HG02759 (cell line): ENCODE measurements around the gene DCTN2.
"Not testable (repeated sequence)": the region's sequence is repeated elsewhere in the genome, so short reads cannot be mapped to it uniquely, and the experiment has no call there.

Experiments used
- ATAC-seq: cut with Tn5 transposase; IDR thresholded peaks from one replicate; pipeline ENCODE4 v1.9.1; 2021; ENCODE audit warnings: mild to moderate bottlenecking, moderate library complexity; ENCODE audit not compliant: unreplicated experiment

Gene DCTN2

DNA sequence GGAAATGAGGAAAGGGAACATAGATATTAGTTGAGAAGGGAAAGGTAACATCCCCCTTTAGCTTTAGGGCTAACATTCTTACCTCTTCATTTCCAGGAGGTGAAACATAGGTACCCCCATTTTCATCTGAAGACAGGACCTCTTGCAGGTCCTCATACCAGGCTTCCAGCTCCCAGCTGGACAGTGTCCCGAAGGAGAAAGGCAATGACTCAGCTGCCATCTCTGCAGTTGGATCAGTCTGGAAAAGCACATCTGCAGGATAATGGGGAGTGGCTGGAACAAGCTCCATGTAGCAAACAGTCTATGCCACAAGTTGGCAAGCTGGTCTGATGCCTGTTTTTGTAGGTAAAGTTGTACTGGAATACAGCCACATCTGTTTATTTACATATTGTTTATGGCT is 29.8 kb downstream of the DCTN2 start:
- ATAC-seq: no peak

DNA sequence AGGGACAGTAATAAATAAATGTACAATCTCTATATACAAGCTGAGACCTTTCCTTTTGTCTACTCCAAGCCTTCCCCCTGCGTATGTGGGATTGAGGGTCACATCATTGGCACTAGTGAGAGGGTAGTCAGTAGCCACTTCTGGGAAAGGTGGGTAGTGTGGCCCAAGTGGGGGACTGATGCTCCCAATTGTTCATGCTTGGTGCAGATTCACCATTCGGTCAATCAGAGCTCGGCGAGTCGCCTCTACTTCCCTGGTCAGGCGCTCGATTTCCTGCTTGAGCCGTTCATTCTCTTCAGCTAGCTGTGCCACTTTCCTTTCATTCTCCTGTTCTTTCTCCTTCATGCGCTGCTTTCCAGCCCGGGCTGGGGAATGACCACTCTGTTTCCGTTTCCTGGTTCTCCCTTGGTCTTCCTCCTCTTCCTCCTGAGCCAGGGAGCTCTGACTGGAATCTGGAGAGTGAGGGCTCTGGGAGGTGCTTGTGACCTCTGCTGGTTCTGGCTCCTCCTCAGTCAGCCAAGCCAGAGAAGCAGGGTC is 30.3 kb downstream of the DCTN2 start:
- no peak for ATAC-seq

DNA sequence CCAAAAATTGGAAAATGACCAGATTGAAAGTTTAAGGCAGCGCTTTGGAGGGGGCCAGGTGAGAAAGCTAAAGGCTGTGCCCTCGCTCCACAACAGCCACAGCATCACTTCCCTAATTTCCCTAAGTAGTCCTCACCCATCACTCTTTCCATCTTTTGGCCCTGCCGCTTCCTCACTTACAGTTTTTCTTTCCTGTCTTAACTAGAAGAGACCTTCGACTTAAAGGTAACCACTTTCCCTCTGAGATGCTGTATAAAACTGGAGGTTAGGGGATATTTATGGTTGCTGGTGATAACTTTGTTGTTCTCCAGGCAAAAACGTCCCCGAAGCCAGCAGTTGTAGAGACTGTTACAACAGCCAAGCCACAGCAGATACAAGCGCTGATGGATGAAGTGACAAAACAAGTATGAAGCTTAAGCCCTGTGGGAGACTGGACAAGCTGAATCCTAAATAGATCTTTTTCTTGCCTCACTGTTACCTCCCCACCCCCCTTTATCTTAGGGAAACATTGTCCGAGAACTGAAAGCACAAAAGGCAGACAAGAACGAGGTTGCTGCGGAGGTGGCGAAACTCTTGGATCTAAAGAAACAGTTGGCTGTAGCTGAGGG is 31.0 kb downstream of the DCTN2 start:
- ATAC-seq: no peak

DNA sequence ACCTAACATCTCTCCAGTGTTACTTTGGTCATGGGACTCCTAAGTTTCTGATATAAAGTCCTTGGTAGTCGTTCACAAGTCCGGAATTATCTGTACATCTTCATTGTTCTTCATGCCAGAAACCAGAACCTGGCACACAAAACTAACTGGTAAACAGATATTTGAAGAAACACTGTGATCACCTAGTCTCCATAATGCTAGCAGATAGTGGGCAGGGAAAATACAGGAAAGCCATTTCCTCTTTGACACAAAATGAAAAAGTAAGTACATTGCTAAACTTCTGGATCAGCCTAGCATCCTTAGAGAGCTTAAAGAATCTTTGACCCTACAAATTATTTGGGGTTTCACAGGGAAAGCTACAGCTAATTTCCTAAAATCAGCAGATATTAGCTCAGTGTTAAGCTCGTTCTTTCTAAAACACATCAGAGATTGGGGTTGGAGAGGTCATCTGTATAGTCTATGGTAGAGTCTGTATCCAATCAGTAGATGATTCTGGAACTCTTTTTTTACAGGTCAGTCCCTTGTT is 31.5 kb downstream of the DCTN2 start:
- no peak for ATAC-seq

DNA sequence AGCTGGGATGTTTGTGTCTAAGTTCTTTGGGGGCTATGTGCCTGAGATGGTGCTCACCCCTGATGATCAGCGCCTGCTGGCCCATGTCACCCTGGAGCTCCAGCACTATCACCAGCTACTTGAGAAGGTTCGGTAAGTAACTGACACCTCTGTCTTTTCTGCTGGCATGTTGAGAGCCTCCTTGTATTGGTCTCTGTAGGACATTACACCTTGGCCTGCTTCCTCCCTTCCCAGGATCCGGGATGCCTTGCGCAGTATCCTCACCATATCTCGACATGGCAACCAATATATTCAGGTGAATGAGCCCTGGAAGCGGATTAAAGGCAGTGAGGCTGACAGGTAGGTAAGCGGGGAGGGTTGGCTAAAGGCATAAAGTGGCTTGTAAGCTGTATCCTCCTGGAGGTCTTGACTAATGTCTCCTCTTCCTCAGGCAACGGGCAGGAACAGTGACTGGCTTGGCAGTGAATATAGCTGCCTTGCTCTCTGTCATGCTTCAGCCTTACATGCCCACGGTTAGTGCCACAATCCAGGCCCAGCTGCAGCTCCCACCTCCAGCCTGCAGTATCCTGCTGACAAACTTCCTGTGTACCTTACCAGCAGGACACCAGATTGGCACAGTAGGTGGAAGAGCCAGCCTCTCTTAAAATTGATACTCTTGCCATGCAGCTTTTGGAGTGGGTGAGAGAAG is 32.1 kb downstream of the DCTN2 start:
- no peak for ATAC-seq

DNA sequence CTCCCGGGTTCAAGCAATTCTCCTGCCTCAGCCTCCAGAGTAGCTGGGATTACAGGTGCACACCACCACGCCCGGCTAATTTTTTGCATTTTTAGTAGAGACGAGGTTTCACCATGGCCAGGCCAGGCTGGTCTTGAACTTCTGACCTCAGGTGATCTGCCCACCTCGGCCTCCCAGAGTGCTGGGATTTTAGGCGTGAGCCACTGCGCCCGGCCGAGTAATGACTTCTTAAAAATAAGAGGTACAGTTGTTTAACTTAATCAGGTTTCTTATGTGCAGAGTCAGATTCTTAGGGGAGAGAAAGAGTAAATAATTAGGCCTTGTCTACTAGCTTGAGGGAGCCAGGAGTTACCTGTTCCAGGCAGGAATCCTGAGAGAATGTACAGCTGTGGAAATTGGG is 32.7 kb downstream of the DCTN2 start:
- not testable (repeated sequence) for ATAC-seq

DNA sequence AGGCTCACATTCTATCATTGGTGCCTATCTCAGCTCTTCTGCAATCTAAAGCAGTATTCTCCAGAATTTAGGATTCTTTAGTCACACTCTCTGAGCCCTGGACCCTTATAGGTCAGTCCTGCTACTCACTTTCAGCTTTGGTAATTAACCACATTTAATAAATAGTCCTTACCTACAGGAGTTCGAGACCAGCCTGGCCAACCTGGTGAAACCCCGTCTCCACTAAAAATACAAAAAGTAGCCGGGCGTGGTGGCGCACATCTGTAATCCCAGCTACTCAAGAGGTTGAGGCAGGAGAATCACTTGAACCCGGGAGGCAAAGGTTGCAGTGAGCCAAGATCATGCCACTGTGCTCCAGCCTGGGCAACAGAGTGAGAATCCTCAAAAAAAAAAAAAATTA is 33.3 kb downstream of the DCTN2 start:
- ATAC-seq: not testable (repeated sequence)

DNA sequence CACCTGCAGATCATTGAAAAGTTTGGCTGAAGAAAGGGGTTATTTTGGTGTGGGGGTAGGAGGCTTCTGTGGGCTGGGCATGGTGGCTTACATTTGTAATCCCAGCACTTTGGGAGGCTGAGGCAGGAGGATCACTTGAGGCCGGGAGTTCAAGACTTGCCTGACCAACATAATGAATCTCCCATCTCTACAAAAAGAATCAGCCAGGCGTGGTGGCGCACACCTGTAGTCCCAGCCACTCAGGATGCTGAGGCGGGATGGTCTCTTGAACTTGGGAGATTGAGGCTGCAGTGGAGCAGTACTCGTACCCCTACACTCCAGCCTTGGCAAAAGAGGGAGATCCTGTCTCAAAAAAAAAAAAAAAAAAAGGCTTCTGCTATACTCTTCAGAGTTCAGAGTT is 33.7 kb downstream of the DCTN2 start:
- no peak for ATAC-seq

DNA sequence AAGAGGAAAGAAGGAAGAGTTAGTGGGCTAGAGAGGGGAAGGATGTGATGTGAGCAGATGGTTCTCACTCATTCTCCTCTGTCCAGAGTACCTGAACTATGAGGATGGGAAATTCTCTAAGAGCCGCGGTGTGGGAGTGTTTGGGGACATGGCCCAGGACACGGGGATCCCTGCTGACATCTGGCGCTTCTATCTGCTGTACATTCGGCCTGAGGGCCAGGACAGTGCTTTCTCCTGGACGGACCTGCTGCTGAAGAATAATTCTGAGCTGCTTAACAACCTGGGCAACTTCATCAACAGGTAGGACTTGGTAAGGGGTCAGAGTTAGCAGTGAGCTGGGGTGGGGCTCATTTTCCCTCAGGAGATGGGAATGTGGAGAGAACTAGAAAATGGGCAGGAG is 34.3 kb downstream of the DCTN2 start:
- ATAC-seq: no peak

DNA sequence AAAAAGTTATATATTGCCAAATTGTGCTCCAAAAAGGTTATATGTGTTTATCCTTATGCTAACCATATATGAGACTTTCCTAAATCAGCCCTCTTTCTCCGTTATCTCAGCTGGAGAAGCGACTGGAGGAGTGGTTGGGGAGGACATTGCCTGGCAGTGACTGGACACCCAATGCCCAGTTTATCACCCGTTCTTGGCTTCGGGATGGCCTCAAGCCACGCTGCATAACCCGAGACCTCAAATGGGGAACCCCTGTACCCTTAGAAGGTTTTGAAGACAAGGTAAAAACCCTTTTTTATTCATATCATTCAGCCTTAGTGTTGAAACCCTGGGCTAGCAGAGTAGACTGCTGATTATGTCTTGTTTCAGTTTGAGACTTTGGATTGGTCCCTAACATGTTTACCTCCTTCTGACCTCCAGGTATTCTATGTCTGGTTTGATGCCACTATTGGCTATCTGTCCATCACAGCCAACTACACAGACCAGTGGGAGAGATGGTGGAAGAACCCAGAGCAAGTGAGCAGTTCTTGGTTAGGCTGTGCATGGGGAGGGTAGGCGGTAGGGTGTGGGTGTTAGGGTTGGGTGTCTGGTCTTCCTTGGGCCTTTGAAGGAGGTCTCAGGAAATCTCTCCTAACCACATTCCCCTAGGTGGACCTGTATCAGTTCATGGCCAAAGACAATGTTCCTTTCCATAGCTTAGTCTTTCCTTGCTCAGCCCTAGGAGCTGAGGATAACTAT is 35.2 kb downstream of the DCTN2 start:
- ATAC-seq: no peak

DNA sequence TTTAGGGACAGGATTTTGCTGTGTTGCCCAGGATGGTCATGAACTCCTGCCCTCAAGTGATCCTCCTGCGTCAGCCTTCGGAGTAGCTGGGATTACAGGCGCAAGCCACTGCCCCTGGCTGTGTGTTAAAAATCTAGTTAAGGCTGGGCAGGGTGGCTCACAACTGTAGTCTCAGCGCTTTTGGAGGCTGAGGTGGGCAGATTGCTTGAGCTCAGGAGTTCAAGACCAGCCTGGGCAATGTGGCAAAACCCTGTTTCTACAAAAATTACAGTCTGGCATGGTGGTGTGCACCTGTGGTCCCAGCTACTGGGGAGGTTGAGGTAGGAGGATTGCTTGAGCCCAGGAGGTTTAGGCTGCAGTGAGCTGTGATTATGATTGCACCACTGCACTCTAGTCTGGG is 35.8 kb downstream of the DCTN2 start:
- ATAC-seq: no peak

DNA sequence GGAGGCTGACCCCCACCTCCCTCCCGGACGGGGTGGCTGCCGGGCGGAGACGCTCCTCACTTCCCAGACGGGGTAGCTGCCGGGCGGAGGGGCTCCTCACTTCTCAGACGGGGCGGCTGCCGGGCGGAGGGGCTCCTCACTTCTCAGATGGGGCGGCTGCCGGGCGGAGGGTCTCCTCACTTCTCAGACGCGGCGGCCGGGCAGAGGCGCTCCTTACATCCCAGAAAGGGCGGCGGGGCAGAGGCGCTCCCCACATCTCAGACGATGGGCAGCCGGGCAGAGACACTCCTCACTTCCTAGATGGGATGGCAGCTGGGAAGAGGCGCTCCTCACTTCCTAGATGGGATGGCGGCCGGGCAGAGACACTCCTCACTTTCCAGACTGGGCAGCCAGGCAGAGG is 39.2 kb downstream of the DCTN2 start:
- not testable (repeated sequence) for ATAC-seq

DNA sequence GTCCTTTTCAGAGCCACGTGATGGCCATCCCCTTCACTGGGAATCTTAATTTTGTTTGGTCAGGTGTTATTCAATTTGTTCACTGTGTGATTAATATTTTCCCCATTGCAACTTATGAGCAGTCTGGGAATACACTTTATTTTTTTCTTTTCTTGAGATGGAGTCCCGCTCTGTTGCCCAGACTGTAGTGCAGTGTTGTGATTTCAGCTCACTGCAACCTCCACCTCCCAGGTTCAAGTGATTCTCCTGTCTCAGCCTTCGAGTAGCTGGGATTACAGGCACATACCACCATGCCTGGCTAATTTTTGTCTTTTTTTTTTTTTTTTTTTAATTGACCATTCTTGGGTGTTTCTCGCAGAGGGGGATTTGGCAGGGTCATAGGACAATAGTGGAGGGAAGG is 40.5 kb downstream of the DCTN2 start:
- ATAC-seq: not testable (repeated sequence)

DNA sequence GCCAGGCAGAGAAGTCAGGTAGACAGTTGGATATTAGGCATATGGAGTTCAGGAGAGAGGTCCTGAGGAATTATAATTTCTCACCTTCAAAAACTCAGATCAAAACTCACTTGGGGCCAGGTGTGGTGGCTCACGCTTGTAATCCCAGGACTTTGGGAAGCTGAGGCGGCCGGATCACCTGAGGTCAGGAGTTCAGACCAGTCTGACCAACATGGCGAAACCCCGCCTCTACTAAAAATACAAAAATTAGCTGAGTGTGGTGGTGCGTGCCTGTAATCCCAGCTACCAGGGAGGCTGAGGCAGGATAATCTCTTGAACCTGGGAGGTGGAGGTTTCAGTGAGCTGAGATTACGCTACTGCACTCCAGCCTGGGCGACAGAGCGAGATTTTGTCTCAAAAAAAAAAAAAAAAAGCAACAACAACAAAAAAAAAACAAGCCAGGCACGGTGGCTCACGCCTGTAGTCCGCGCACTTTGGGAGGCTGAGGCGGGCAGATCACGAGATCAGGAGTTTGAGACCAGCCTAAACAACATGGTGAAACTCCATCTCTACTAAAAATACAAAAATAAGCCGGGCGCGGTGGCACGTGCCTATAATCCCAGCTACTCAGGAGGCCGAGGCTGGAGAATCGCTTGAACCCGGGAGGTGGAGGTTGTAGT is 44.6 kb downstream of the DCTN2 start:
- ATAC-seq: not testable (repeated sequence)

DNA sequence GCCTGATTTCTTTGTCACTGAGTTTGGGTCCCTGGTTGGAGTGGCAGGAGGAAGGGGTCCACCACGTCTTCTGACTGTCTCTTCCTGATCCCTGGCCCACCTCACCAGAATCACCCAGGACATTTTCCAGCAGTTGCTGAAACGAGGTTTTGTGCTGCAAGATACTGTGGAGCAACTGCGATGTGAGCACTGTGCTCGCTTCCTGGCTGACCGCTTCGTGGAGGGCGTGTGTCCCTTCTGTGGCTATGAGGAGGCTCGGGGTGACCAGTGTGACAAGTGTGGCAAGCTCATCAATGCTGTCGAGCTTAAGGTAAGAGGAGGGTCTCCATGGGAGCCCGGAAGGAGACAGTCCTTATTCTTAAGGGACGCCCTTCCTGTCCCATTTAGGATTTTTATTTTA is 46.8 kb downstream of the DCTN2 start:
- no peak for ATAC-seq

DNA sequence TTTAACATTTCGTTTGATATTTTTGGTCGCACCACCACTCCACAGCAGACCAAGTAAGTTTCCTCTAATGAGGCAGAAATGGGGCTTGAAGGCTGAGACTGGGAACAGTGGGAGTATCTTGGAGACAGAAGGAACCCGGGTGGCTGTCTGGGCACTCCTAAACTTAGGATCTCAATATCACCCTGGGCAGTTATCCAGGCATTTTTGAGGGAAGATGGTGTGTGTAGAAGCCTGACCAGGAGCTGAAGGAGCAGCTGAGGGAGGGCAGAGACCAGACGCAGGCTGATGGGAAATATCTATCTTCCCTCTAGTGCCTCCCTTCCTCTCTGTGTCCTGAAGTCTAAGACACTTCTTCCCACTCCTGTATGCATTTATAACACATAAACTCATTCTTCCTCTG is 48.4 kb downstream of the DCTN2 start:
- ATAC-seq: no peak

DNA sequence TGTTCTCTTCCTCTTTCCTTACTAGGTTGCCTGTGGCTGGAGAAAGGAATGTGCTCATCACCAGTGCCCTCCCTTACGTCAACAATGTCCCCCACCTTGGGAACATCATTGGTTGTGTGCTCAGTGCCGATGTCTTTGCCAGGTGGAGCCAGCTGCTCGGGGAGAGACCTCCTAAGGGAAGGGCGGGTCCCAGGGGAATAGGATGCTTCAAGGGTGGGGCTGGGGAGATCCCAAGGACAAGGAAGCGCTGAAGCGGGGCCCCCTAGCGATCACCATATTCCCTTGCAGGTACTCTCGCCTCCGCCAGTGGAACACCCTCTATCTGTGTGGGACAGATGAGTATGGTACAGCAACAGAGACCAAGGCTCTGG is 48.9 kb downstream of the DCTN2 start:
- ATAC-seq: no peak

DNA sequence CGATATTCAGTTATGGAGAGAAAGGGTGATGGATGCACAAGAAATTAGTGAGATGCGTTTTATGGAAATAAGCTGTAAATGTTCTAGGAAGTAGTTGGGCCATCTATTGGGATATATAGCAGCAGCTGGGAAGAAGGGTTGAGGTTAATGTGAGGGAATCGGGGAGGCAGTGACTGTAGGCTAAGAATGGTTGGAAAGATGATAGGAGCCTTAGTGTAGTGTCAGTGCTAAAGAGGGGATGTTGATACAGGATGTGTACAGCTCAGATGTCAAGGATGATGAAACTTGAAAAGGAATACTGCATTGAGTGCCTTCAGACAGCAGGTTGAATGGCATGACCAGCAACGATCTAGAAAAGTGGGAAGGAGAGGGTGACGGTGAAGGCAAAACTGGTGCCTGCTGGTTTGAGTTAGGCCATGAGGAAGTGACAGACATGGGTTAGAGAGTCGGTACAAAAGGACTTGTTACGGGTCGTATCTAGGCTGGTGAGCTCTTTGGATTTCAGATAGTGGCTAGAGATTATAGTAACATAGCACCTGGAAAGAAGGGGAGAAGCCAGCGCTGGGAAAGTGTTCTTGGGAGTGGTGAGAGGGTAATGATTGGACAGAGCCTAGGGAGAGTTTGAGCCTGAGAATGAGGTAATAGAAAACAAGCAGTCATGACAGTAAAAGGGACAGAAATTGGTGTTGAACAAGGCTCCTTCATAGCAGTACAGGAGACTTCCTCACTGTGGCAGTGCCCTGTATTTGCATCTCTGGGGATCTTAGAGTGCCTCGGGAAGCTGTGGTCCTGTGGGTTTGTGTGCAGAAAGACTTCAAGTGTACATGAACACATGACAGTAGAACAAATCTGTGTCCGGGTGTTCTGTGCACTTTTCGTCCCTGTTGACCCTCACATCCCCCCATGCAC is 49.5 kb downstream of the DCTN2 start:
- ATAC-seq: no peak

DNA sequence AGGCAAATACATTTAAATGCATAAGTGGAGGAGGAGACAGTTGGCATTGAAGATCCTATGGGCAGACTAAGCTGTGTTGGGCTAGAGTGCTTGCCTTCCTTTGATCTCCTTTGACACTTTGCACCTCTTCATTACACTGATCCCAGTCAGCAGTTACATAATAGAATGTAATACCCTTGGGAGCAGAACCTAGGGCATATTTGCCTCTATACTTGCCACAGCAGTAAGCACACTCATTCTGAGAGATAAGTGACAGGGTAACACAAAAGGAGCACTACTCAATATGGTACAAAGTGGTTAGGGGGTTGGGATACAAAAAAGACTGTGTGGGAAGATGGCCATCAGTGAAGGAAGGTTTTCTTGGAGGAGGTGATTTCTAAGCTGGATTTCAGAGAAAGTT is 50.2 kb downstream of the DCTN2 start:
- ATAC-seq: no peak

DNA sequence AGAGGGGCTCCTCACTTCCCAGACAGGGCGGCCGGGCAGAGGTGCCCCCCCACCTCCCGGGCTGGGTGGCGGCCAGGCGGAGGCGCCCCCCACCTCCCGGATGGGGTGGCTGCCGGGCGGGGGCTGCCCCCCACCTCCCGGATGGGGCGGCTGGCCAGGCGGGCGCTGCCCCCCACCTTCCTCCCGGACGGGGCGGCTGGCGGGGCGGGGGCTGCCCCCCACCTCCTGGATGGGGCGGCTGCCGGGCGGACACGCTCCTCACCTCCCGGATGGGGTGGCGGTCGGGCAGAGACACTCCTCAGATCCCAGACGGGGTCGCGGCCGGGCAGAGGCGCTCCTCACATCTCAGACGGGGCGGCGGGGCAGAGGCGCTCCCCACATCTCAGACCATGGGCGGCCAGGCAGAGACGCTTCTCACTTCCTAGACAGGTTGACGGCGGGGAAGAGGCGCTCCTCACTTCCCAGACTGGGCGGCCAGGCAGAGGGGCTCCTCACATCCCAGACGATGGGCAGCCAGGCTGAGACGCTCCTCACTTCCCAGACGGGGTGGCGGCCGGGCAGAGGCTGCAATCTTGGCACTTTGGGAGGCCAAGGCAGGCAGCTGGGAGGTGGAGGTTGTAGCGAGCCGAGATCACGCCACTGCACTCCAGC is 51.8 kb downstream of the DCTN2 start:
- not testable (repeated sequence) for ATAC-seq
